Stimulated activated CD8-positive, alpha-beta memory T cell treated with anti-CD3 and anti-CD28 coated beads, Interleukin-12 subunit alpha, Interleukin-12 subunit beta, amount 100 ng/mL, for 24 hours (primary cell): ENCODE results near the gene MS4A8.
"Not testable (repeated sequence)": the region's sequence is repeated elsewhere in the genome, so short reads cannot be mapped to it uniquely, and the experiment has no call there.

Source experiments
- DNase-seq: peaks from one replicate; pipeline ENCODE4 v3.0.0-alpha.2; 2020; ENCODE audit errors: extremely low read depth

The MS4A8 gene

GRCh38 chr11:60725592-60725991 lies 26.2 kb downstream of the MS4A8 start:
- no peak for DNase-seq

- no peak for DNase-seq
Observed at GRCh38 chr11:60731586-60731985, 32.2 kb downstream of the MS4A8 start.

GRCh38 chr11:60734279-60734678 lies 34.9 kb downstream of the MS4A8 start:
- no peak for DNase-seq

- DNase-seq = no peak
Observed at GRCh38 chr11:60739114-60739513, 39.7 kb downstream of the MS4A8 start.

- no peak for DNase-seq
Observed at GRCh38 chr11:60740573-60740972, 41.2 kb downstream of the MS4A8 start.

GRCh38 chr11:60741421-60741820 lies 42.0 kb downstream of the MS4A8 start:
- no peak for DNase-seq

- no peak for DNase-seq
Observed at GRCh38 chr11:60743058-60743457, 43.6 kb downstream of the MS4A8 start.

GRCh38 chr11:60744114-60744513 lies 44.7 kb downstream of the MS4A8 start:
- no peak for DNase-seq

GRCh38 chr11:60747359-60747873 lies 48.0 kb downstream of the MS4A8 start:
- no peak for DNase-seq

GRCh38 chr11:60748225-60748624 lies 48.8 kb downstream of the MS4A8 start:
- no peak for DNase-seq

GRCh38 chr11:60748821-60749220 lies 49.4 kb downstream of the MS4A8 start:
- no peak for DNase-seq

GRCh38 chr11:60750911-60751310 lies 51.5 kb downstream of the MS4A8 start:
- no peak for DNase-seq

- no peak for DNase-seq
Observed at GRCh38 chr11:60753309-60753708, 53.9 kb downstream of the MS4A8 start.

GRCh38 chr11:60754887-60755286 lies 55.5 kb downstream of the MS4A8 start:
- DNase-seq = no peak

- no peak for DNase-seq
Observed at GRCh38 chr11:60756307-60757032, 57.1 kb downstream of the MS4A8 start, which contains the start of gene MS4A15. TSS of gene MS4A15 (plus strand) at chr11:60756867. CDS start at chr11:60763734, 6,867 bp downstream.

GRCh38 chr11:60757231-60757800 lies 57.9 kb downstream of the MS4A8 start:
- no peak for DNase-seq

GRCh38 chr11:60758671-60759070 lies 59.3 kb downstream of the MS4A8 start:
- DNase-seq = not testable (repeated sequence)

GRCh38 chr11:60759438-60760225 lies 60.2 kb downstream of the MS4A8 start:
- not testable (repeated sequence) for DNase-seq

- DNase-seq = no peak
Observed at GRCh38 chr11:60761436-60762190, 62.2 kb downstream of the MS4A8 start.

- DNase-seq = no peak
Observed at GRCh38 chr11:60762851-60763691, 63.7 kb downstream of the MS4A8 start.
